ENCODE measurements around the gene DNAJB4.
"Not testable (repeated sequence)": the region's sequence is repeated elsewhere in the genome, so short reads cannot be mapped to it uniquely, and the experiment has no call there.

Gene DNAJB4

GRCh38 chr1:78004719-78005447 is at the start of gene DNAJB4:
Gene DNAJB4, plus strand, starts transcription at chr1:78004939. Its CDS starts 172 bp downstream, at chr1:78005111.
- peak; percentile 98 for DNase-seq

- no peak for DNase-seq
Measured at GRCh38 chr1:77955709-77956108, 49.0 kb upstream of the DNAJB4 start.

- DNase-seq, result no peak
Measured at GRCh38 chr1:77956464-77956863, 48.3 kb upstream of the DNAJB4 start.

DNA sequence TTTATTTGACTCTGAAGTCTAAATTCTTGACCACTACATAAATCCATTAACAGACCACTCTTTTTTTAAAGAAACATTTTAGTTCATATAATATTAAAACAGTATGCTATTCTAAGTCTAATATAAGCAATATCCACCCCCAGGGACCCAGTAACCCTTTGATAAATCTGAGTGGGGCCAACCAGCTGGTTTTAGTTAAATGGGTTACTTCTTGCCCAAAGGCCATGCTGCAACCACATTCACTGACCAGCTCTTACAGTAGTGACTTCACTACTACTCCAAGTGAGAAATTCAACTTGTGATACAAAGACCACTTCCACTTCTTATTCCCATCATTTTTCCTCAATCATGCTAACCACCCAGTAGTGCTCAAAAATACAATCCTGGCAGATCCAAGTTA is 46.3 kb upstream of the DNAJB4 start:
- no peak for DNase-seq

DNA sequence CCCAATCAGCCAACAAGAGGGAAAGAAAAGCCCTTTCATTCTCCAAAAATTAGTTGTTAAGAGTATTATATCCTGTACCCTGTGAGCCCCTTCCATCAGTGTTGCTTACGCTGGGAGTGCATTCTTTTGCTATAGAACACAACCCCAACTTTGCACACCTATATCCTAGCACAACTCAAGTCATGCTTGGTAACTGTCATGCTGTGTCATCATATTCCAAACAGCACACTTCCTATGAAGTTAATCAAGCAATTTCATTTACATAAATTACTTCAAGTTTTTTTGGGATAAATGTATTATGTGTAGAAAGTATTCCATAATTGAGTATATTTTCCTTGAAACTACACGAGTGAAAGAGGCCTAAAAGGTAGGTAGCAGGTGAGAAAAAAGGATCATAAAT is 45.9 kb upstream of the DNAJB4 start:
- no peak for DNase-seq

DNA sequence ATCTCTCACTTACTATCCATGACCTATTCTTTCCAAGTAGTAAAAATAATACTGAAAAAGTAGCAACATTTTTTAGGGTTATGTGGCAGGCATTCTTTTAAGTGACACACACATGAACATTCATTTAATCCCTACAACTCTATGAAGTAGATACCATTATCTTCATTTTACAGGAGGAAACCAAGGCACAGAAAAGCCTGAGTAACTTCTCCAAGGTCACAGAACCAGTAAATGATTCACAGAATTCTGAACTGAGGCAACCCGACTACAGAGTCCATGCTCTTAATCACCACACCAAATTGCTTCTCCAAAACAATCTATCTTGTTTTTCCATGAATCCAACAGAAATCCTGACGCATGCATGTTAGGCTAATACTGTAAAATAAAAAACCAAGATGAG is 43.3 kb upstream of the DNAJB4 start:
- DNase-seq, result no peak

GRCh38 chr1:77966291-77966690 is 38.4 kb upstream of the DNAJB4 start:
- no peak for DNase-seq

GRCh38 chr1:77970192-77970591 is 34.5 kb upstream of the DNAJB4 start:
- no peak for DNase-seq

DNA sequence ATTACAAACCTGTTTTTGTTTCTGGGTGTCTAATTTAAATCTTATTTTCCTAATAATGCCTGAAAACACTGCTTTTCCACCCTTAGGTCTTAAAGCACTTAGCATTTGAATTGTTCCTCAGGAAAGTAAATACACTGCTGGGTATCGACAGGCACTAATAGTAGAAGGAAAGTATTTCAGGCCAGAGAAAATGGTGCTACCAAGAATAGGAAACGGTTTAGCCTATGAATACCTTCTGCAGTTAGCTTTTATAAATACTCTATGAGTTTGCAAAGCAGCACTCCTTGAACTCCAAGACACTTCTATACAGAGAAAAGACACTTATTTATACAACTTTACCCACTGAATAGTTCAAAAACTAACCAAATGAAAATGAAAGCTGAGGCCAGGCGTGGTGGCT is 32.7 kb upstream of the DNAJB4 start:
- no peak for DNase-seq

GRCh38 chr1:77975386-77975785 is 29.4 kb upstream of the DNAJB4 start:
- no peak for DNase-seq

DNA sequence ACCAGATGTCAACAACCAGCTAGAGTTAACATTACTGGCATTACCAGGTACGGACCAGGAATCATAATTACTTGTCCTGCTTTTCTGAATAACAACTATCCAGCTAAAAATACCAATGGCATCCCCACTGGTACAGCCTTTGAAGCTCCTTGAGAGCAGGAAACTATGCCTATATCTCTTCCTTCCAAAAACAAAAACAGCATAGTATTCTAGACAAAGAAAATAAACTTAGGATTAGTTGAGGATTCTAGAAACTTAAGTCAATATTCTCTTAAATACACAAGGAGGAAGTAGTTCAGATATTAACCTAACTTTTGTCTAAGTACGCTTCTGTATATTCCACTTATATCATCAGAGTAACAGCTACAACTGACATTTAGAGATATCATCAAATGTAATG is 28.8 kb upstream of the DNAJB4 start:
- DNase-seq, result no peak

GRCh38 chr1:77976433-77977076 is 28.2 kb upstream of the DNAJB4 start:
- DNase-seq, result no peak

DNA sequence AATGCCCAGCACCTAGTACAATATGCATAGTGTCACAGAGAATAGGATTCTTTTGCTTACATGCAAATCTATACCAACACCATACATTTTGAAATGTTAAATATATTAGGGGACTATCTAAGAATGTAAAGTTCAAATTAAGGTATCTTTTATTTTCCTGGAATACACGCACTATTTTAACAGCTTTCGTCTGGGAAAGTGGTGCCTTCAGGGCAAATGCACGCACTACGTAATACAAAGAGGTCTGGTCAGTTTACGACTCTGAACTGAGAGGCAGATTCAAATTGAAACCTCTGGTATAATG is 26.8 kb upstream of the DNAJB4 start:
- no peak for DNase-seq

GRCh38 chr1:77978293-77978968 is 26.3 kb upstream of the DNAJB4 start:
- peak; percentile 84 for DNase-seq

GRCh38 chr1:77978969-77979876 is 25.5 kb upstream of the DNAJB4 start, which contains the start of gene FUBP1:
Gene FUBP1, minus strand, starts transcription at chr1:77979072. Its CDS starts 68 bp downstream, at chr1:77979004.
- DNase-seq, result peak; percentile 97

DNA sequence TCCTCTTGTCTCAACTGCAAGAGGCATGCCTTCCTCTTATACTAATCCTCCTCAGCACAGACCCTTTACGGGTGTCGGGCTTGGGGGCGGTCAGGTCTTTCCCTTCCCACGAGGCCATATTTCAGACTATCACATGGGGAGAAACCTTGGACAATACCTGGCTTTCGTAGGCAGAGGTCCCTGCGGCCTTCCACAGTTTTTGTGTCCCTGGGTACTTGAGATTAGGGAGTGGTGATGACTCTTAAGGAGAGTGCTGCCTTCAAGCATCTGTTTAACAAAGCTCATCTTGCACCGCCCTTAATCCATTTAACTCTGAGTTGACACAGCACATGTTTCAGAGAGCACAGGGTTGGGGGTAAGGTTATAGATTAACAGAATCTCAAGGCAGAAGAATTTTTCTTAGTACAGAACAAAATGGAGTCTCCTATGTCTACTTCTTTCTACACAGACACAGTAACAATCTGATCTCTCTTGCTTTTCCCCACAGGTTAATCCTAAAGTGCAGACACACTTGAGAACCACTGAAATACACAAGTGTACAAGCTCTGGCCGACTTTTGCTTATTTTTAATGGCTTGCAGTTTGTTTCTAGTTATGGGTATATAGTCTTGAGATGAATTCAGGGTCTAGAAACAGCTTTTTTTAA is 21.3 kb upstream of the DNAJB4 start:
- DNase-seq, result not testable (repeated sequence)

- no peak for DNase-seq
Measured at GRCh38 chr1:77983997-77984355, 20.8 kb upstream of the DNAJB4 start.

DNA sequence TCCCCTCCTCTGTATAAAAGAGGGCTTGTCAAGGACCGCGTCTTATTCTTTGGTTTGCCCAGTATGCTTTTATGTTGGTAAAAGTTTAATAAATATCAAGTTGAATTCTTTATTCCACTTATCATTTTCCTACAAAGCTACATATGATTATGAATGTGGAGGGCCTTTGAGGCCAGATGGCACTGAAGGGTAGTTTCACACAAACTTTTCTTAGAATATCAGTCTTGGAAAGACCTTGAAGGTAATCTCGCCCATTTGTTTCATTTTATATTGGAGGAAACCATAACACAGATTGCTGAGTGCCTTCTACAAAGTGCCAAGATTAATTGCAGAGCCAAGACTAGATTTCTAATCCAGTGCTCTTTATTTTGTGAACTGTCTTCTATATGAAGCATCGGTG is 20.1 kb upstream of the DNAJB4 start:
- no peak for DNase-seq

- no peak for DNase-seq
Measured at GRCh38 chr1:77986810-77987209, 17.9 kb upstream of the DNAJB4 start.

DNA sequence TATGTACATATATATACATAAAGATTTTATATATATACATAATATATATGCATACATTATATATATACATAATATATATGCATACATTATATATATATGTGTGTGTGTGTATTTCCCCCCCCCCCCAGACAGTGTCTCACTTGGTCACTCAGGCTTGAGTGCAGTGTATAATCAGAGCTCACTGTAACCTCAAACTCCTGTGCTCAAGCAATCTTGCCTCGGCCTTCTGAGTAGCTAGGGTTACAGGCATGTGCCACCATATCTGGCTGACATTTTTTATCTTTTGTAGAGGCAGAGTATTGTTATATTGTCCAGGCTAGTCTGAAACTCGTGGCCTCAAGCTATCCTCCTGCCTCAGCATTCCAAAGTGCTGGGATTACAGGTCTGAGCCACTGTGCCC is 16.8 kb upstream of the DNAJB4 start:
- no peak for DNase-seq

DNA sequence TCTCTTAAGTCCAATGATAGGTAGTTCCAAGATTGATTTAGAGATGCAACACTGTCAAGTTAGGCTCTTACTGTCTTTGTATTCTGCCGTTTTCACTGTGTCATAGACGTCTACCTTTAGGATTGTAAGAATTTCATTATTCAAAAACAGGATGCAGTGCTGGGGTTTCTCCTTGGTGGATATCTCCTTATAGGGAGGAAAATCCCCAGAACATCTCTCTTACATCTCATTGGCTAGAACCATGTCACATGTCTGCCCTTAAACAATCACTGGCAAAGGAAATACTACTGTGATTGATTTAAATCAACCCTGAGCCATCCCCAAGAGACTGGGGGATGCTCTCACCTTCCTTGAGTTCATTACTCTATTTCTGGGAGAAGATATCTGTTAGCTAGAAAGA is 15.0 kb upstream of the DNAJB4 start:
- DNase-seq, result no peak

GRCh38 chr1:77990629-77991204 is 14.0 kb upstream of the DNAJB4 start:
- no peak for DNase-seq

Data from DMS 273 treated with DMSO at 0.1 percent for 48 hours (cell line).